ENCODE measurements around the gene PDE6G.

GRCh38 chr17:81703747-81704654 lies 47.7 kb upstream of the PDE6G start:
- TF ChIP-seq POLR2A (IDR thresholded peaks at IDR 0.05), result no peak
- no peak for TF ChIP-seq CTCF (IDR thresholded peaks at IDR 0.05)

Measured in heart left ventricle (tissue), 13 donors.